ENCODE data around the gene CBLB.

Gene CBLB

DNA sequence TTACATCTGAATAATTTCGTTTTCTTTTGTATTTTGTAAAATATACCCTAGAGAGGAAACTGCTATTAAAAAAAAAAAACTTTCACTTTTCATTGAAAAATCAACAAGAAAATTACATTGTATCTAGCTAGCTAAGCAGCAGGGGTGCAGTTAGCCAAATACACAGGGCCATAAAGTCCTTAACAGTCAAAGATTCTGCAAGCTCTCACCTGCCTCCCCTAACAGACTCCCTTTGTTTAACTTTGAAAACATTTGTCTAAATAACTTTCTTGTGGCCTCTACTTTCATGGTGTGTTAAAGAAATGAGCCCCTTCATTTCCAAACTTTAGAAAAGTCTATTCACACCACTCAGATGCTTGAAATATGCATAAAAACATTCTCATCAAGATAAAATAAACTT lies 23.3 kb downstream of the CBLB start:
- no peak for DNase-seq (ENCODE audit: low read depth)

GRCh38 chr3:105844704-105845103 lies 24.1 kb downstream of the CBLB start:
- DNase-seq (ENCODE audit: low read depth), result no peak

DNA sequence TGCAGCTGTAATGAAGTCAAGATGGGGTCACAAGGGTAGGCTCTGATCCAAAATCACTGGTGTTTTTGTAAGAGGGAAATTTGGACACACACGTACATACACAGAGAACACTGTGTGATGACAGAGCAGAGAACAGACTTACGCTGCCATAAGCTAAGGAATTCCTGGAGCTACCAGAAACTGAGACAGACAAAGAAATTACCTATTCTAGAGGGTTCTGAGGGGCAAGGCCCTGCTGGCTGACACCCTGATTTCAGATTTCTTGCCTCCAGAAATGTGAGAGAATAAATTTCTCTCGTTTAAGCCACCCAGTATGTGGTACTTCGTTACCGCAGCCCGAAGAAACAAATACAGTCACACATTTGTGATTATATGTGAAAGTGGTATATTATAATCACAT lies 24.8 kb downstream of the CBLB start:
- no peak for DNase-seq (ENCODE audit: low read depth)

GRCh38 chr3:105842943-105843342 lies 25.9 kb downstream of the CBLB start:
- DNase-seq (ENCODE audit: low read depth), result no peak

DNA sequence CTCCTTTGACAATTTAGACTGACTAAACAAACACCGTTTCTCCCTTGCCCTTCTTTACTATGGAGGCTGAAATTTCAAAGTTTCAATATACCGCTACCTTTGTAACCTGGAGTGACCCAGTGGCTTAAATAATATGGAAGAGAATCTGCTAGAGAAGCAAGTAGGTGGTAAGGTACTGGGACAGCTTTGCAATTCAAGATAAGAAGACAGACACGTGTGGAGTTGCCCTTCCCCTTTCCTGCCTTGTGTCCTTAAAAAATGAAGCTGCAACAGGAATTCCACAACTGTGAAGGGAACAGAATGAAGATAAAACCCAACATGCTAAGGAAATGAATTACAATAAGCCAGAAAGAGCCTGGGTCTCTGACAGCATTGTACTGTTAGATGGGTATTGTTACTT lies 26.4 kb downstream of the CBLB start:
- DNase-seq (ENCODE audit: low read depth), result no peak

DNA sequence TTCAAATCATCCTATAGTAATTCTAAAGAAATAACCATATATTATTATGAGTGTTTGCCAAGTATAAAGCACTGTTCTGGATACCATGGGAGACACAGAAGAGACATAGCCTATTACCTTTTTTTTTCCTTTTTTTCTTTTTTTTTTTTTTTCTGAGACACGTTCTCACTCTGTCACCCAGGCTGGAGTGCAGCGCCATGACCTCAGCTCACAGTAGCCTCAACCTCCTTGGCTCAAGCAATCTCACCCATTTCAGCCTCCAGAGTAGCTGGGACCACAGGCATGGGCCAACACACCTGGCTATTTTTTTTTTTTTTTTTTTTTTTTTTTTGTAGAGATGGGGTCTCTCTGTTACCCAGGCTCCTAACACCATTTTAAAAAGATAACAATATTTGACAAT lies 30.9 kb downstream of the CBLB start:
- no peak for DNase-seq (ENCODE audit: low read depth)

DNA sequence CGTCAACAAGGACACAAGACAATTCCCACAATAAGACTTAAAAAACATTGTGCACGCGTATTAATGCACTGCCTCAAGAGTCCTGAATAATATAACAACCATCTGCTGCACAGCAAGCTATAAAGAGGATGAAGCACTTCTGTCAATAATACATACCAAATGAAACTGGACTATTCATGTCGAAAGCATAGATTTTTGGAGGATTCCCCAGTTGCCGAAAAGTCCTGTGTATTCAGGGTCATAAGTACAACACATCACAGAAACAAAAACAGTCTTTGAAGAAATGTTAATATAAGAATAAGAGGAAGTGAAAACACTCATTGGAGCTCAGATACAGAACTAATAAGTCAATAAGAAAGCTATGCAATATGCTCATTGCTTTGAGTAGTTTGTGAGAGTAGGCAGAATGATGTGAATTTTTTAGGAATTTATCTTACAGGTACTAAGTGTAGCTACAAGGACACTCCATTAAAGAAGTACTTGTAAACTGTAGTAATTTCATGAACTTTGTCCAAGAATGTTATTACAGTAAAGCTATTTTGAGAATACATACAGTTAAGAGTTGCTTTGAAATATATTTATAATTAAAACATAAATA lies 31.6 kb downstream of the CBLB start:
- no peak for DNase-seq (ENCODE audit: low read depth)

DNA sequence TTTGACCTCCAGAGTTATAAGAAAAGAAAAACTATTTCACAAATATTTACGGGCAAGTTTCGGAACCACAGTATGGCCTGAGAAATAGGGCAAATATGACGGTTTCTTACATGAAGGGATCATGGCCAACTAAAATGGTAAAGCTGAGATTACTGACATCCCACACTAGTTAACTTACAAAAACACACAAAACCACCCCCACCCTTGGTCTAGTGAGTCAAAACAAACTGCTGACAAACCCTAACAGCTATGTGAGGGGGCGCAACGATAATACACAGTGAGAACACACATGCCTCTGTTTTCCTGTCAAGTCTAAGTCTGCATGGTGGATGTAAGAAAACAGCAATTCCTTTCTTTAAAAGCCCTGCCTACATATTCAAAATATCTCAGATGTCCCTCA lies 32.3 kb downstream of the CBLB start:
- DNase-seq (ENCODE audit: low read depth), result no peak

DNA sequence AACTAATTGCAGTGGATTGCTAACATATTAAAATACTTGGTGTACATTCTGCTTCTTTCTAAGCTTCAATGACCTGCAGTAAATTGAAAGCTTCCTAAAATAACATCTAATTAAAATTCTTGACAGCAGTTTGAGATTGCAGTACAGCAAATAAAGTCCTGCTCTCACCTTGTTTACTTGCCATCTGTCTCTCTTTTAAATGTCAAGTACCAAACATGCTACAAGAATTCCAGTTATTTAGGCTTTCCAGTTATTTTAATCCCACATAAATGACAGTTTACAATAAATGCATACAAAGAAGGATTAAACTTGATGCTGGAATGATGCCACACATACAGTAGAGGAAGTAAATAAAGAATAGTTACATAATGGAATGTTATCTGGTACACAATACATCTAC lies 33.2 kb downstream of the CBLB start:
- no peak for DNase-seq (ENCODE audit: low read depth)

GRCh38 chr3:105834768-105835167 lies 34.0 kb downstream of the CBLB start:
- no peak for DNase-seq (ENCODE audit: low read depth)

- no peak for DNase-seq (ENCODE audit: low read depth)
These were observed 36.2 kb downstream of the CBLB start for GRCh38 chr3:105832644-105833043.

DNA sequence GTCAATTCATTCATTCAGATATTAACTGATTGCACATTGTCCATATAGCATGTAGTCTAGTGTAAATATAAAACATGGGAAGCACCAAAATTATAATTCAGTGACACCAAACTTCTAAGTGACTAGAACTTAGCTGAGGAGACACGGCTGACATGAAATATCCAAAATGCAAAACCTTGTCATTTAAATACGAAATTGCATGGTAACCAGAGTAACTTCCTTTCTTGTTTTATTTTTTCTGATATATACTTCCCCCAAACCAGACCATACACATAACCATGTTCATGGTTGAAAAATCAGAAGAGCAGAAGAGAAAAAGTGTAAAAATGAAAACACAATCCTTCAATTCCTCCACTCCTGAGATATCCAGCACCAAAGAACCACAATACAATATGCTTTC lies 38.0 kb downstream of the CBLB start:
- no peak for DNase-seq (ENCODE audit: low read depth)

GRCh38 chr3:105829871-105830622 lies 38.8 kb downstream of the CBLB start:
- no peak for DNase-seq (ENCODE audit: low read depth)

DNA sequence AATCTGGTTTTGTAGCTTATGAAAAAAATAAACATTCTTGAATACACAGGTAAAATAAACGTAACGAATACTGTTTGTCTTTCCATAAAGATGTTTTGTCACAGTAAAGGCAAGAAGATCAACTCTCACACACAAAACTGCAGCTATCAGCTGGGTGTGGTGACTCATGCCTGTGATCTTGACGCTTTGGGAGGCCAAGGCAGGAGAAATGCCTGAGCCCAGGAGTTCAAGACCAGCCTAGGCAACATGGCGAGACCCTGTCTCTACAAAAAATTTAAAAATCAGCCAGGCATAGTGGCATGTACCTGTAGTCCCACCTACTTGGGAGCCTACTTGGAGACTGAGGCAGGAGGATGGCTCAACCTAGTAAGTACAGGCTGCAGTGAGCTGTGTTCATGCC lies 39.6 kb downstream of the CBLB start:
- DNase-seq (ENCODE audit: low read depth), result no peak

DNA sequence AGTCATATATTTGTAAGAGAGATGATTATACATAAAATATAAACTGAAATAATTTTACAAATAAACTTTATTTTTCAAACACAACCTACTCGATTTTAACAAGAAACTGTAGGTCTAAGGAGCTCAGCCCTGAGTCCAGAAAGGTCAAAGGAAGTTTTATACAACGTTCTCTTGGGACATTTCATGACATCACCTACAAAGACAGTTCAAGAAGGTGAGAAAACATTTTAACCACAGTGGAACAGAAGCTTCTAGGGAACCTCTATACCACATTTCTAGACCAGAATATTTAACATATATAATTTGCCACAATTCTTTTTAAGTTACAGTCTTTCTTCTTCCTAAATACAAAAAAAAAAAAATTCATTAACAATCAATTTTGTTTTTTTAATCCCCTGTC lies 40.1 kb downstream of the CBLB start:
- no peak for DNase-seq (ENCODE audit: low read depth)

DNA sequence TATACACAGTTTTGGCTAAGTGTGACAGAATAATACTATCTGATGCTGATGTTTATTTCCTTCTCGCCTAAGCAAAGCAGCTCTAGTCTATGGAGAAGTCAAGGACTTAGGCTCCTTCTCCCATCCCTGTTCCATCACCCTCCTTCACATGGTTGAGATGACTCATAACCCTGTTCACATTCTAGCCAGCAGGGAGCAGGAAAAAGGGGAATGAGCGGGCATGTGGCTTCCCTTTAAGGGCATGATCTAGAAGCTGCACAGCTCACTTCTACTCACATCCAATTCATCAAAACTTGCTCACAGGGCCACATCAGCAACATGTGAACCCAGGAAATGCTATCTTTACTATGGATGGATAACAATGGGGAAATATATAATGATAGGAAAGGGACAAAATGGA lies 40.9 kb downstream of the CBLB start:
- DNase-seq (ENCODE audit: low read depth), result no peak

DNA sequence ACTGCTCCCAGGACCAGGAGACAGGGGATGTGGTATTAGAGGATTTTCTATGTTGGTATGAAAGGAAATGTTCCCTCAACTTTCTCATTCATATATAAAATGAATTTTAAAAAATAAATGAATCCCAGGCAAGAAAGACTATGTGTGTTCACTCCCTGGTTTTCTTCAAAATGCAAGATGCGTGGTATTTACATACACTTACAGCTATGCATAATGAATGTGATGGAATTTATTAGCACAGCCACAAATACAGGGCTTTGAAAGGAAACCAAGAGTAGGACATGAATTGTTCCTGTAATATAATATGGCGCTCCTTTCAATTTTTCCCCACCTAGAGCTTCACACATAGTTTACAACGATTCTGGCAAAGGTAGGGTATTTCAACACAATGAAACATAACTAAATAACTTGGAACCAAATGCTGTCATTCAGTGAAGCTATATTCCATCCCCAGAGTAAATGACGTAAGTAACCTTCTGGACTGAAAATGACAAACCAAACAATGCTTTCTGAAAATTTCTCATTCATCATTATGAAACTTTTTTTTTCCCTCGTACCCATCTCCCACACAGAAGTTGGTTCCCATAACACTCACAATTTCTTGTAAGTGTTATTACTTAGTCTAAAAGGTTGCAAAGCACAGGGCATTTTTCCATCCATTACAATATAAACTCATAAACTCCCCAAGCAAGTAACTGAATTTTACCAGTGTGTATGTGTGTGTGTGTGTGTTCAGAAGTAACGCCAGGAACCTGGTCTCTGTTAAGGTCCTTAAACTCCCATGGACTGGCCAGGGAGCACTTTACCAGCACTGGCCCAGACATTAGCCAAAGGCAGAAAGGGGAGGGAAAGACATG lies 41.8 kb downstream of the CBLB start:
- DNase-seq (ENCODE audit: low read depth), result no peak

DNA sequence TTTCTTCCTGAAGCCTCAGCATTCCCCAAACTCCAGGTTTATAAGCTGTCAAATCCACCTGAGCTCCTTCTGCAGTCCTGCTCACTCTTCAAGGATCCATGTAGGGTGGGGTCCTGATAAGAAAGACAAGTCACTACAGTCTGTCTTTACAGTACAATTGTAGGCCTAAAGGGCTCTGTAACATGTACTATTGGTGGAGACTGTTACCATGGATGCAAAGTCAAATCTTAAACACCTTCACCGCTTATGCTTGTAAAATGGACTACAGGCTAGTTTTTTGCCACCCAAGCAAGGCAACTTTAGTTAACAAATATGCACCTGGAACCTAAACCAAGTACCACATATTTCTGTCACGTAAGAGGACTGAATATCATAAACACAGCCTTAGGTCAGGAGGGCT lies 44.7 kb downstream of the CBLB start:
- no peak for DNase-seq (ENCODE audit: low read depth)

- no peak for DNase-seq (ENCODE audit: low read depth)
These were observed 45.5 kb downstream of the CBLB start for GRCh38 chr3:105823149-105823867.

DNA sequence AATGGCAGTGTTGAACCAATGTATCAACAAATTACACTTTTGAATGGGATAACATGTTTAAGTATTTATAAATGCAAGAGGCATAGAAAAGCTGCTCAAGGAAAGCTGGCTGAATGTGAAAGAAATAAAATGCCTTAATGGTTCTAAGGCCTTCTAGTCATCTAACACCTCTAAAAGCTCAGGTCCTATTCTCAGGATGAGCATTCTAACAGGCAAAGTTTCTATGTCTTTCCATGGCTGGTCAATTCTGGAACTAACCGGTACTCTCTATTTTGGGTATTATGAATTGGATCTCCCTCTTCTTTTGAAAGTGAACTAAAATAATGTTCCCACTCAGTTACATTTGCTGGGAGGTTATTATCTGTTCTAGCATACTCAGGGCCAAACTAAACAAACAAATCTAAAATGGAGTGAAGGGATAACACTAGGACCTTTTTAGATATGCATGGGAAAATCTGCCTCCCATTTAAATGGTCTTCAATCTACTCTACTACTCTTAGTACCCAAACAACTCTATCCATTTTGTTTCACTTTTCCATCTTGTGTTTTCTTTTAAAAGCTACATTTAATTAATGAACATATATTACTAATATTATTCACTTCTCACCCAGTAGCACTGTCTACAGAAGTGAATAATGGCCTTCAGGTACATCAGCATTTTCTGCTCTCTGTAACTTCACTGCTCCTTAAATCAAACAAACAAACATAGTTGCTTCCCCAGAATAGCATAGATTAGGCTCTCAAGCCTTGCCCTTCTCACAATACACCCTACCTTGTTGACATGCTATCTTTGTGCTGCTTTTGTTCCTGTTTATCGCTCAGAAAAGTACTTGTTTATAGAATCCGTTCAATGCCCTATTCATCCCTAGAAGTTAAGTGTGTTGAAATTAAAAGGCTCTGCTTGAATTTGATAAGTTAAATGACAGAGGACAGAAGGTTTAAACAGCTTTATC lies 46.4 kb downstream of the CBLB start:
- no peak for DNase-seq (ENCODE audit: low read depth)

DNA sequence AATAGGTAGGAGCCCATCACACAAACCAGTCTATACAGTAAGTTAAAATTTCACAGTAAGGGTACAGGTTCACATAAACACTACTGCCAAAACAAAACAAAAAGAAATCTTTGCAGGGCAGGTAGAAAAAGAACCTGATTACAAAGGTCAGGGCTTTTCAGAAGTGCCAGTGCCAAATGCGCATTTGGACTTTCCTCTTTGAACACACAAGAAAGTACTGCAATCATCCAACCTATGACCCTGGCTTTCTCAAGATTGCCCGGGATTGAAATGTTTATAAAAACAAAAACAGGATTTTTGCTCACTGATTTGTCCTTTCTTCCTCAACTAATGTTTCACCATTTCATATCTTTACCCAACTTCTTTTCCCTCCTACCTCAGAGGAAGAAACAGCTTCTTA lies 47.4 kb downstream of the CBLB start:
- no peak for DNase-seq (ENCODE audit: low read depth)
